GM12873 (cell line): ENCODE measurements around the gene PPIH.
A peak's percentile ranks its signal among the peaks of the same experiment; 100 is the strongest.

ENCODE experiments used
- CTCF ChIP-seq: IDR thresholded peaks from 2 replicates; pipeline ENCODE4 v1.5.1; 2012; ENCODE audit warnings: low read depth, mild to moderate bottlenecking, moderate library complexity, low read length, control low read depth; ENCODE audit not compliant: insufficient read depth; ENCODE audit errors: missing control alignments

Gene PPIH

DNA sequence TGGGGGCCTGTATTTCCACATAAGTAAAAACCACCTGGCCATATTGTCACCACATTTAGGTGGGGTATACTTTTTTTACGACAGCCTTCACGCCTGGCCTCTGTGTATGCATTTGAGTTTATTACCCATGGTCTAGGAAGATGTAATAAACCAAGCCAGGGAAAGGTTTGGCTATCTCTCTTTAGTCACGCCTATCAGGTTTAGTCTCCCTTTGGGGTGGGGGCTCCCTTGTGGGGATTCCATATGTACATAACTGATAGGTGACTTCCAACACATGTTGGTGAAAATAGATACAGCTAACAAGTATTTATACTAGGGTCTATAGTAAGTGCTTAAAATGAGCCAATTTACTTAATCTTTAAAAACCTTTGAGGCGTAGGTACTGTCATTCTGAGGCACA lies 28.2 kb downstream of the PPIH start:
- TF ChIP-seq CTCF, result no peak

GRCh38 chr1:42689912-42690311 lies 31.7 kb downstream of the PPIH start:
- no peak for TF ChIP-seq CTCF

GRCh38 chr1:42690477-42691156 lies 32.4 kb downstream of the PPIH start:
- TF ChIP-seq CTCF, result peak; percentile 30

DNA sequence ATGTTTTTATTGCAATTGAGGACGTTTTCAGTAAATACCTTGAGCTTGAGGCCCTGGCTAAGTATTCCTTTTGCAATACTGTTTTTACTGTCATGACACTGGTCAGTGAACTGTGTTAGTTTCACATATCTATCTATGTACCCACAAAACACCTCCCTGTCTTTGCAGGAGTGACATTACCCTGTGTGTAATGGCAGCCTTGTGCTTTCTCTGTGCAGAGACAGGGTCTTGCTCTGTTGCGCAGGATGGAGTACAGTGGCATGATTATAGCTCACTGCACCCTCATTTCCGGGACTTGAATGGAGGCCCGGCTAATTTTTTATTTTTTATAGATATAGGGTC lies 32.9 kb downstream of the PPIH start:
- no peak for TF ChIP-seq CTCF

DNA sequence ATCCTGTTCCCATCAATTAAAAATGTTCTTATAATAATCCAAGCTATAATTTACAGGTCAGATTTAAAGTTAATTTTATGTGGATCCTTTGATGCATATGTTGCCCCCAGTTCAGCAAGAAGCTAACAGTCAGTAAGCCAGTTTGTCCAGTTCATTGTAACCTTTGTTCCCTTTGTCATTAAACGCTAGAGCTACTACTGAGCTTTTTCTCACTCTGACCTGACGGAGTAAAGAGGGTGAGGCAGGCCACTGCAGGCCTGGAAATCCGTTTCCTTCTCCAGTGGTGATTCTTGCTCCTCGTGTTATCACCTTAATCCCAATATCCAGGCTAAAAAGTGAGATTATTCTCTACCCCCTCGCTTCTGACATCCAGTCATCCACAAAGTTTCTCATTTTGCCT lies 34.2 kb downstream of the PPIH start:
- TF ChIP-seq CTCF, result no peak

DNA sequence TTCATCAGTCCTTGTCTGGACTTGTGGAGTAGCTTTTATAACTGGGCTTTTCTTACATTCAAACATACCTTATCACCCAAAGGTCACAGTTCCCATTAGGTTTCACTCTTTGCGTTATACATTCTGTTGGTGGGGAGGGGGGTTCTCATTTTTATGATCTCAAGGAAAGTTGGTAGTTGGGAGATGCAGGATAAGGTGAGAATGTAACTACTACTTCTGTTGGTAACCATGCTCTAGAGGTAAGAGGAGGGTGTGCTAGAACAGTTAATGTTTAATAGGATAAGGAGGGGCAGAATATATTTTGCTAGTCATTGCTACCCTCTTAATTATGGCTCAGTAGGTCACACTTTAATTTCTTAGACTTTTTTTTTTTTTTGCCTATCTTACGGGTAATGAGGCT lies 34.7 kb downstream of the PPIH start:
- no peak for TF ChIP-seq CTCF

DNA sequence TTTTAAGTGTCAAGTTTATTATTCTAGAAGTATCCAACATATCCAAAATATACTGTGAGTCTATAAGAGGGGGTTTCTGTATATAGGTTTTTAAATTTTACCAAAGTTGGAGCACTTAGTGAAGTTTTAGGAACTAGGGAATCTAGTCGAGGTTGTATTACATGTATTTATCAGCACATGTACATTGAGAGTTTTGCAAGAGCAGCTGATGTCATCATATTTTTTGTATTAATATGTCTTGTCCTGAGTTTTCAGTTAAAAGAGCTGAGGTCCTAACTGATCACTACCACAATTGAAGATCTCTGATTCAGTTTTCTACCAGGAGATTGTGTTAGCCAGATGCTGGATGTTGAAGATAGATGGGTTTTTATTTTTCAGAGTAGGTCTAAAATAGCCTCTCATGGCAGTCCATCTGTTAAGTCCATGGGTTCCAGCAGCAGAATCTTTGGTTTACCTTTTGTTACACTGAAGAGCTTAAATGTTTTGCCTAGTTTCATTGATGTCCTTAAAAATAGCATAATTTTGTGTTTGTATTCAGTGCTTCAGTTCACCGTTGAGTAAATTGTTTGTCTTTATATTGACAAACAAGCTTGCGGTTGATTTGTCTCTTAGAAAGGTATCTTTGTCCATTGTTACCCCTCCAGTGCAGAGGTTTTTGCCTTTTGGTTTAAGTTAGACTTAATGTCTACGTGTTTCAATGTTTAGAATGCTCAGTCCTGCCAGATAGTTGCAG lies 40.0 kb downstream of the PPIH start:
- TF ChIP-seq CTCF, result no peak
